ENCODE results near the gene RCAN1.

DNA sequence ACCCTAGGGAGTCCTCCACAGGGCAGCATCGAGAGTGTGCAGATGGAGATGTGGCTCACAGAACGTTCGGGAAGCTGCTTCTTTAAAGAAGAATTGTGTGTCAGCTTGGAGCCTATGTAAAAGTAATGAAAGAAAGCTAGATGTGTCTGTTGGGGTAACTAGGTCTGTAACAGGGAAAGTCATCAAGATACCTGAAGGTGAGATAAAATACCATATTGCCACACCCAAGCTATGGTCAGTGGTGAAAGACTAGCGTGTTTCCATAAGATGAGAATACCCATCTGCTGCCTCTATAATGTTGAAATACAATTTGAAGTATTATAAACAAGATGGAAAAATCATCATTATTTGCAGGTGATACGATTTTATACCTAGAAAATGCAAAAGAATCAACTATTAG is 17.5 kb downstream of the RCAN1 start:
- no peak for TF ChIP-seq SIN3A (IDR thresholded peaks at IDR 0.05; ENCODE audit: borderline replicate concordance, insufficient read depth, low read length)
- TF ChIP-seq POLR2AphosphoS5 (IDR thresholded peaks at IDR 0.05; ENCODE audit: low read depth, low read length), result no peak
- TF ChIP-seq, protein P1, sequence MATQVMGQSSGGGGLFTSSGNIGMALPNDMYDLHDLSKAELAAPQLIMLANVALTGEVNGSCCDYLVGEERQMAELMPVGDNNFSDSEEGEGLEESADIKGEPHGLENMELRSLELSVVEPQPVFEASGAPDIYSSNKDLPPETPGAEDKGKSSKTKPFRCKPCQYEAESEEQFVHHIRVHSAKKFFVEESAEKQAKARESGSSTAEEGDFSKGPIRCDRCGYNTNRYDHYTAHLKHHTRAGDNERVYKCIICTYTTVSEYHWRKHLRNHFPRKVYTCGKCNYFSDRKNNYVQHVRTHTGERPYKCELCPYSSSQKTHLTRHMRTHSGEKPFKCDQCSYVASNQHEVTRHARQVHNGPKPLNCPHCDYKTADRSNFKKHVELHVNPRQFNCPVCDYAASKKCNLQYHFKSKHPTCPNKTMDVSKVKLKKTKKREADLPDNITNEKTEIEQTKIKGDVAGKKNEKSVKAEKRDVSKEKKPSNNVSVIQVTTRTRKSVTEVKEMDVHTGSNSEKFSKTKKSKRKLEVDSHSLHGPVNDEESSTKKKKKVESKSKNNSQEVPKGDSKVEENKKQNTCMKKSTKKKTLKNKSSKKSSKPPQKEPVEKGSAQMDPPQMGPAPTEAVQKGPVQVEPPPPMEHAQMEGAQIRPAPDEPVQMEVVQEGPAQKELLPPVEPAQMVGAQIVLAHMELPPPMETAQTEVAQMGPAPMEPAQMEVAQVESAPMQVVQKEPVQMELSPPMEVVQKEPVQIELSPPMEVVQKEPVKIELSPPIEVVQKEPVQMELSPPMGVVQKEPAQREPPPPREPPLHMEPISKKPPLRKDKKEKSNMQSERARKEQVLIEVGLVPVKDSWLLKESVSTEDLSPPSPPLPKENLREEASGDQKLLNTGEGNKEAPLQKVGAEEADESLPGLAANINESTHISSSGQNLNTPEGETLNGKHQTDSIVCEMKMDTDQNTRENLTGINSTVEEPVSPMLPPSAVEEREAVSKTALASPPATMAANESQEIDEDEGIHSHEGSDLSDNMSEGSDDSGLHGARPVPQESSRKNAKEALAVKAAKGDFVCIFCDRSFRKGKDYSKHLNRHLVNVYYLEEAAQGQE (IDR thresholded peaks at IDR 0.05; ENCODE audit: insufficient read depth in 1 of 2, low read depth in 2 of 2, low read length in 2 of 2), result no peak
- TF ChIP-seq TAF1 (IDR thresholded peaks at IDR 0.05; ENCODE audit: borderline replicate concordance, insufficient read depth, low read length), result no peak
- no peak for TF ChIP-seq FOXP2 (optimal IDR thresholded peaks at IDR 0.05; ENCODE audit: borderline replicate concordance, extremely low read depth, extremely low read length, insufficient read depth)
